Astrocyte (in vitro differentiated cells and primary cell): ENCODE data around the gene L1CAM. TPM values are rescaled to one million over a fixed set of nuclear protein-coding genes. Genes with fewer than 3 reads are reported as not detected.

ENCODE experiments used
- DNase-seq: peaks from one replicate; pipeline ENCODE4 v3.0.0-alpha.2; 2010; ENCODE audit warnings: low read depth
- FAIRE-seq: peaks from 2 replicates; lab custom pipeline; 2011; peaks lifted over from hg19 to GRCh38; lab: Jason Lieb, UNC
- H2AFZ ChIP-seq: 2 replicates; pipeline ENCODE4 v1.6.0; 2012; ENCODE audit warnings: low read depth, low read length, inconsistent platforms
- H3K27ac ChIP-seq: 2 replicates; pipeline ENCODE4 v1.5.1; 2011; ENCODE audit warnings: low read depth, low read length, inconsistent platforms
- H3K27me3 ChIP-seq: 2 replicates; pipeline ENCODE4 v1.6.0; 2011; ENCODE audit warnings: low read length, inconsistent platforms; ENCODE audit not compliant: insufficient read depth
- H3K36me3 ChIP-seq: 2 replicates; pipeline ENCODE4 v1.5.1; 2011; ENCODE audit warnings: low read length, inconsistent platforms; ENCODE audit not compliant: insufficient read depth
- H3K4me1 ChIP-seq: 2 replicates; pipeline ENCODE4 v1.5.1; 2011; ENCODE audit warnings: low read length, inconsistent platforms; ENCODE audit not compliant: insufficient read depth
- H3K4me2 ChIP-seq: 2 replicates; pipeline ENCODE4 v1.6.0; 2012; ENCODE audit warnings: low read length, inconsistent platforms
- H3K4me3 ChIP-seq: 2 replicates; pipeline ENCODE4 v1.5.1; 2011; ENCODE audit warnings: low read depth, mild to moderate bottlenecking, low read length, inconsistent platforms; ENCODE audit not compliant: insufficient read depth
- H3K79me2 ChIP-seq: 2 replicates; pipeline ENCODE4 v1.6.0; 2012; ENCODE audit warnings: mild to moderate bottlenecking, low read length, inconsistent platforms; ENCODE audit not compliant: insufficient read depth
- H3K9ac ChIP-seq: 2 replicates; pipeline ENCODE4 v1.6.0; 2012; ENCODE audit warnings: mild to moderate bottlenecking, low read length, inconsistent platforms
- H3K9me3 ChIP-seq: 2 replicates; pipeline ENCODE4 v1.5.1; 2012; ENCODE audit warnings: low read depth, mild to moderate bottlenecking, low read length, inconsistent platforms; ENCODE audit not compliant: insufficient read depth
- H4K20me1 ChIP-seq: 2 replicates; pipeline ENCODE4 v1.6.0; 2012; ENCODE audit warnings: low read length, inconsistent platforms; ENCODE audit not compliant: insufficient read depth
- H3K27ac Mint-ChIP-seq: one replicate; pipeline ENCODE4 v1.8.0; 2021; ENCODE audit warnings: mild to moderate bottlenecking, mixed read lengths; ENCODE audit not compliant: unreplicated experiment
- H3K27me3 Mint-ChIP-seq: one replicate; pipeline ENCODE4 v1.8.0; 2021; ENCODE audit warnings: low read depth, mixed read lengths; ENCODE audit not compliant: unreplicated experiment
- H3K36me3 Mint-ChIP-seq: one replicate; pipeline ENCODE4 v1.8.0; 2021; ENCODE audit warnings: low read depth, mixed read lengths; ENCODE audit not compliant: unreplicated experiment
- H3K4me1 Mint-ChIP-seq: one replicate; pipeline ENCODE4 v1.8.0; 2021; ENCODE audit warnings: low read depth, mixed read lengths; ENCODE audit not compliant: unreplicated experiment
- H3K4me3 Mint-ChIP-seq: one replicate; pipeline ENCODE4 v1.8.0; 2021; ENCODE audit warnings: mild to moderate bottlenecking, moderate library complexity, mixed read lengths; ENCODE audit not compliant: unreplicated experiment
- H3K9me3 Mint-ChIP-seq: one replicate; pipeline ENCODE4 v1.8.0; 2021; ENCODE audit warnings: mild to moderate bottlenecking, mixed read lengths; ENCODE audit not compliant: unreplicated experiment
- EZH2 ChIP-seq: IDR thresholded peaks from 2 replicates; pipeline ENCODE4 v1.6.1; 2012; ENCODE audit warnings: mild to moderate bottlenecking, low read length, inconsistent platforms; ENCODE audit not compliant: insufficient read depth
- total RNA-seq: library from RNA; stranded (reverse); gene quantifications from 2 replicates; pipeline ENCODE4 v1.2.1, GENCODE V29; 2021
- TF ChIP-seq, protein P1 (sequence below): IDR thresholded peaks from 2 replicates; pipeline ENCODE4 v1.5.1; 2011; ENCODE audit warnings: low read depth, mild to moderate bottlenecking, inconsistent platforms, low read length, moderate library complexity; ENCODE audit not compliant: insufficient read depth

Gene L1CAM
- total RNA-seq, 1 donor from 2014 or later: 347 TPM

- Mint-ChIP-seq H3K9me3 (peaks cover 3% of the 10 kb centered on the region), H3K36me3 (no peaks in the 10 kb centered on the region), H3K27me3 (peaks cover 4% of the 10 kb centered on the region), H3K4me3 (peak overlapping the region; percentile 81), H3K27ac (no peak overlapping the region), H3K4me1 (peaks cover 6% of the 10 kb centered on the region)
- H3K9me3 ChIP-seq: no peaks in the 10 kb centered on the region
- TF ChIP-seq EZH2: peak; percentile 77
- TF ChIP-seq, protein P1, sequence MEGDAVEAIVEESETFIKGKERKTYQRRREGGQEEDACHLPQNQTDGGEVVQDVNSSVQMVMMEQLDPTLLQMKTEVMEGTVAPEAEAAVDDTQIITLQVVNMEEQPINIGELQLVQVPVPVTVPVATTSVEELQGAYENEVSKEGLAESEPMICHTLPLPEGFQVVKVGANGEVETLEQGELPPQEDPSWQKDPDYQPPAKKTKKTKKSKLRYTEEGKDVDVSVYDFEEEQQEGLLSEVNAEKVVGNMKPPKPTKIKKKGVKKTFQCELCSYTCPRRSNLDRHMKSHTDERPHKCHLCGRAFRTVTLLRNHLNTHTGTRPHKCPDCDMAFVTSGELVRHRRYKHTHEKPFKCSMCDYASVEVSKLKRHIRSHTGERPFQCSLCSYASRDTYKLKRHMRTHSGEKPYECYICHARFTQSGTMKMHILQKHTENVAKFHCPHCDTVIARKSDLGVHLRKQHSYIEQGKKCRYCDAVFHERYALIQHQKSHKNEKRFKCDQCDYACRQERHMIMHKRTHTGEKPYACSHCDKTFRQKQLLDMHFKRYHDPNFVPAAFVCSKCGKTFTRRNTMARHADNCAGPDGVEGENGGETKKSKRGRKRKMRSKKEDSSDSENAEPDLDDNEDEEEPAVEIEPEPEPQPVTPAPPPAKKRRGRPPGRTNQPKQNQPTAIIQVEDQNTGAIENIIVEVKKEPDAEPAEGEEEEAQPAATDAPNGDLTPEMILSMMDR: no peak
- no peaks in the 10 kb centered on the region for H3K36me3 ChIP-seq
- H3K4me2 ChIP-seq: no peak overlapping the region
- DNase-seq: no peak
- H3K27ac ChIP-seq: no peak overlapping the region
- H3K27me3 ChIP-seq: peaks cover 12% of the 10 kb centered on the region
- no peak for FAIRE-seq
- no peak overlapping the region for H2AFZ ChIP-seq
- H4K20me1 ChIP-seq: no peaks in the 10 kb centered on the region
- no peaks in the 10 kb centered on the region for H3K79me2 ChIP-seq
- peaks cover 5% of the 10 kb centered on the region for H3K4me1 ChIP-seq
- no peak overlapping the region for H3K4me3 ChIP-seq
- no peak overlapping the region for H3K9ac ChIP-seq
These were observed 675 bp downstream of the L1CAM start for GRCh38 chrX:153885208-153885787.

DNA sequence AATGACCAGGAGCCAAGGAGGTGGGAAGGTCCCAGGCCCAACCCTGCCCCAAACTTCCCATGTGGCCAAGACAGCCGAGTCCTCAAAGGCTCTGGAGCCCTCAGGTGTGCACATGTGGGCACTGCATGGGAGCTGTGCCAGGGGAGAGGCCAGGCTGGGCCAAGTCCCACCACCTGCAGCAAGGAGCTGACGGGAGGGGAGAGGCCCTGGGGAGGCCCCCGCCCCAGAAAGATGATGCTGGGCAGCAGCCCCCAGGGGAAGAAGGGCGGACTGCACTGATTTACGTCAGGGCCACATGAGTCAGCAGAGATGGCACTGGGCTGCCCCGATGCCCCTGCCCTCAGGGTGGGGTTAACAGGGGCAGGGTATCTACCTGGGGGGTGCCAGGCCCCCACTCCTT, 1.4 kb downstream of the L1CAM start:
- peaks cover 3% of the 10 kb centered on the region for H3K9me3 Mint-ChIP-seq
- no peak for TF ChIP-seq EZH2
- TF ChIP-seq, protein P1: no peak
- H3K9ac ChIP-seq: no peak overlapping the region
- no peaks in the 10 kb centered on the region for H3K79me2 ChIP-seq
- peak overlapping the region; percentile 81 for H3K4me3 Mint-ChIP-seq
- H2AFZ ChIP-seq: no peak overlapping the region
- H3K36me3 Mint-ChIP-seq: no peaks in the 10 kb centered on the region
- H3K27me3 ChIP-seq: peaks cover 12% of the 10 kb centered on the region
- H3K4me3 ChIP-seq: no peak overlapping the region
- no peaks in the 10 kb centered on the region for H3K9me3 ChIP-seq
- peaks cover 2% of the 10 kb centered on the region for H3K27me3 Mint-ChIP-seq
- DNase-seq: no peak
- no peaks in the 10 kb centered on the region for H3K36me3 ChIP-seq
- peaks cover 5% of the 10 kb centered on the region for H3K4me1 ChIP-seq
- no peak overlapping the region for H3K27ac Mint-ChIP-seq
- no peaks in the 10 kb centered on the region for H4K20me1 ChIP-seq
- no peak for FAIRE-seq
- peaks cover 8% of the 10 kb centered on the region for H3K4me1 Mint-ChIP-seq
- H3K4me2 ChIP-seq: no peak overlapping the region
- H3K27ac ChIP-seq: no peak overlapping the region

GRCh38 chrX:153884136-153884535, 1.8 kb downstream of the L1CAM start:
- no peaks in the 10 kb centered on the region for H3K36me3 ChIP-seq
- peak overlapping the region; percentile 81 for H3K4me3 Mint-ChIP-seq
- TF ChIP-seq, protein P1: no peak
- TF ChIP-seq EZH2: no peak
- H3K27me3 Mint-ChIP-seq: peaks cover 2% of the 10 kb centered on the region
- H3K4me2 ChIP-seq: no peak overlapping the region
- H3K27ac Mint-ChIP-seq: no peak overlapping the region
- no peaks in the 10 kb centered on the region for H4K20me1 ChIP-seq
- H3K4me1 Mint-ChIP-seq: peaks cover 8% of the 10 kb centered on the region
- no peak overlapping the region for H2AFZ ChIP-seq
- H3K4me3 ChIP-seq: no peak overlapping the region
- H3K9me3 Mint-ChIP-seq: peaks cover 2% of the 10 kb centered on the region
- no peak overlapping the region for H3K27ac ChIP-seq
- FAIRE-seq (no peak), DNase-seq (no peak)
- H3K36me3 Mint-ChIP-seq: no peaks in the 10 kb centered on the region
- H3K27me3 ChIP-seq: peaks cover 12% of the 10 kb centered on the region
- H3K9me3 ChIP-seq: no peaks in the 10 kb centered on the region
- no peak overlapping the region for H3K9ac ChIP-seq
- no peaks in the 10 kb centered on the region for H3K79me2 ChIP-seq
- H3K4me1 ChIP-seq: peaks cover 5% of the 10 kb centered on the region
